Measurements from ENCODE around the gene RMND1. TPM values are rescaled to one million over a fixed set of nuclear protein-coding genes. Genes with fewer than 3 reads are reported as not detected.
A peak's percentile ranks its signal among the peaks of the same experiment; 100 is the strongest.
"Not testable (repeated sequence)": the region's sequence is repeated elsewhere in the genome, so short reads cannot be mapped to it uniquely, and the experiment has no call there.

RMND1 gene
- total RNA-seq, 1 donor from 2014 or later: 40.2 TPM

- H3K4me3 Mint-ChIP-seq (ENCODE audit: low read depth): no peak overlapping the region
- DNase-seq (ENCODE audit: low spot score, unreplicated experiment): no peak
- H3K36me3 Mint-ChIP-seq (ENCODE audit: insufficient read depth): no peaks in the 10 kb centered on the region
- no peak for TF ChIP-seq CTCF (IDR thresholded peaks at IDR 0.05; ENCODE audit: unreplicated experiment)
- no peaks in the 10 kb centered on the region for H3K9me3 Mint-ChIP-seq (ENCODE audit: low read depth)
- no peaks in the 10 kb centered on the region for H3K4me1 Mint-ChIP-seq (ENCODE audit: low read depth)
- no peak overlapping the region for H3K27ac Mint-ChIP-seq
- no peaks in the 10 kb centered on the region for H3K27me3 Mint-ChIP-seq
These were observed 25.8 kb upstream of the RMND1 start for GRCh38 chr6:151477726-151478125.

GRCh38 chr6:151475653-151476523 is 24.0 kb upstream of the RMND1 start:
- H3K4me1 Mint-ChIP-seq (ENCODE audit: low read depth): no peaks in the 10 kb centered on the region
- DNase-seq (ENCODE audit: low spot score, unreplicated experiment): no peak
- no peaks in the 10 kb centered on the region for H3K9me3 Mint-ChIP-seq (ENCODE audit: low read depth)
- H3K36me3 Mint-ChIP-seq (ENCODE audit: insufficient read depth): no peaks in the 10 kb centered on the region
- TF ChIP-seq CTCF (IDR thresholded peaks at IDR 0.05; ENCODE audit: unreplicated experiment): peak; percentile 84
- no peaks in the 10 kb centered on the region for H3K27me3 Mint-ChIP-seq
- no peak overlapping the region for H3K27ac Mint-ChIP-seq
- no peak overlapping the region for H3K4me3 Mint-ChIP-seq (ENCODE audit: low read depth)

GRCh38 chr6:151464702-151465101 is 12.8 kb upstream of the RMND1 start:
- H3K4me3 Mint-ChIP-seq (ENCODE audit: low read depth): no peak overlapping the region

GRCh38 chr6:151461673-151462072 is 9.7 kb upstream of the RMND1 start:
- Mint-ChIP-seq H3K4me1 (ENCODE audit: low read depth) (peaks cover 32% of the 10 kb centered on the region), H3K4me3 (ENCODE audit: low read depth) (no peak overlapping the region), H3K9me3 (ENCODE audit: low read depth) (no peaks in the 10 kb centered on the region), H3K27me3 (no peaks in the 10 kb centered on the region), H3K27ac (no peak overlapping the region), H3K36me3 (ENCODE audit: insufficient read depth) (peaks cover 34% of the 10 kb centered on the region)
- no peak for TF ChIP-seq CTCF (IDR thresholded peaks at IDR 0.05; ENCODE audit: unreplicated experiment)
- no peak for DNase-seq (ENCODE audit: low spot score, unreplicated experiment)

More at GRCh38 chr6:151464702-151465101, 12.8 kb upstream of the RMND1 start:
- DNase-seq (ENCODE audit: low spot score, unreplicated experiment): no peak
- Mint-ChIP-seq H3K27ac (no peak overlapping the region), H3K27me3 (no peaks in the 10 kb centered on the region), H3K4me1 (ENCODE audit: low read depth) (peaks cover 26% of the 10 kb centered on the region), H3K36me3 (ENCODE audit: insufficient read depth) (peaks cover 31% of the 10 kb centered on the region), H3K9me3 (ENCODE audit: low read depth) (no peaks in the 10 kb centered on the region)
- no peak for TF ChIP-seq CTCF (IDR thresholded peaks at IDR 0.05; ENCODE audit: unreplicated experiment)

- H3K9me3 Mint-ChIP-seq (ENCODE audit: low read depth); H3K27me3 Mint-ChIP-seq; DNase-seq (ENCODE audit: low spot score, unreplicated experiment): not testable (repeated sequence)
- H3K4me3 Mint-ChIP-seq (ENCODE audit: low read depth): peak overlapping the region; percentile 43
- peaks cover 18% of the 10 kb centered on the region for H3K36me3 Mint-ChIP-seq (ENCODE audit: insufficient read depth)
- peak overlapping the region; percentile 99 for H3K27ac Mint-ChIP-seq
- H3K4me1 Mint-ChIP-seq (ENCODE audit: low read depth): peaks cover 35% of the 10 kb centered on the region
These were observed 3.9 kb upstream of the RMND1 start for GRCh38 chr6:151455751-151456398.

All from progenitor cell of endocrine pancreas (in vitro differentiated cells).